GM12878 (cell line): ENCODE measurements around the gene CARM1. TPM values are rescaled to one million over a fixed set of nuclear protein-coding genes. Genes with fewer than 3 reads are reported as not detected.

Experiments
- ATAC-seq: fragments of 200-7000 bp; cut with Tn5 transposase; 3 replicates; pipeline ENCODE4 v1.9.1; 2020; ENCODE audit warnings: mild to moderate bottlenecking, moderate library complexity
- BruUV-seq: library from RNA; stranded (reverse); fragments of 400-500 nt; replicated peaks from 2 replicates; lab custom pipeline; 2021; lab: Mats Ljungman, UMichigan
- CTCF ChIA-PET: fragments of 300-600 bp; sonication (Branson Sonifier 250); formaldehyde crosslinking; extraction: SDS; loops from one replicate; lab custom pipeline; 2021; ENCODE audit warnings: inconsistent platforms; lab: Yijun Ruan, JAX
- POLR2A ChIA-PET: fragments of 350-600 bp; formaldehyde crosslinking; extraction: SDS; loops from one replicate; lab custom pipeline; 2021; ENCODE audit warnings: inconsistent platforms; lab: Charles Lee
- RAD21 ChIA-PET: fragments of 300-600 bp; sonication (Branson Sonifier 250); formaldehyde crosslinking; loops from one replicate; lab custom pipeline; 2023; ENCODE audit warnings: antibody characterized with exemption; ENCODE audit not compliant: unreplicated experiment; lab: Charles Lee
- SMC1A ChIA-PET: fragments of 300-600 bp; sonication (Branson Sonifier 250); formaldehyde crosslinking; loops from one replicate; lab custom pipeline; 2023; ENCODE audit not compliant: unreplicated experiment, uncharacterized antibody; lab: Charles Lee
- DNase-seq: peaks from one replicate; pipeline ENCODE4 v3.0.0-alpha.2; 2011; ENCODE audit warnings: low read depth, low spot score
- FAIRE-seq: peaks from 3 replicates; lab custom pipeline; 2011; peaks lifted over from hg19 to GRCh38; lab: Jason Lieb, UNC
- H2AFZ ChIP-seq: 2 replicates; pipeline ENCODE4 v1.6.0; 2011; ENCODE audit warnings: low read depth, low read length, control low read depth; ENCODE audit not compliant: control insufficient read depth
- H3K27ac ChIP-seq: 2 replicates; pipeline ENCODE4 v1.5.1; 2011; ENCODE audit warnings: control low read depth; ENCODE audit not compliant: control insufficient read depth, insufficient read depth
- H3K27me3 ChIP-seq, 2 experiments: replicated peaks in 1 of 2; 2 replicates each; pipeline versions ENCODE4 v1.6.0 to v1.6.1; 2011; ENCODE audit warnings: low read length in 1 of 2; ENCODE audit not compliant: control insufficient read depth in 2 of 2, insufficient read depth in 2 of 2
- H3K36me3 ChIP-seq, 2 experiments: 2 replicates each; pipeline ENCODE4 v1.5.1; 2011; ENCODE audit warnings: low read length in 1 of 2; ENCODE audit not compliant: control insufficient read depth in 2 of 2, insufficient read depth in 2 of 2
- H3K4me1 ChIP-seq: 2 replicates; pipeline ENCODE4 v1.6.1; 2011; ENCODE audit warnings: mild to moderate bottlenecking, low read length, moderate library complexity, mixed read lengths; ENCODE audit not compliant: control insufficient read depth, insufficient read depth
- H3K4me2 ChIP-seq: 2 replicates; pipeline ENCODE4 v1.6.0; 2011; ENCODE audit warnings: control low read depth; ENCODE audit not compliant: control insufficient read depth, insufficient read depth
- H3K4me3 ChIP-seq: fragments of 200-600 bp; sonication (generic); 2 replicates; pipeline ENCODE4 v1.5.1; 2016
- H3K79me2 ChIP-seq: 2 replicates; pipeline ENCODE4 v1.6.0; 2011; ENCODE audit warnings: low read length; ENCODE audit not compliant: control insufficient read depth, insufficient read depth
- H3K9ac ChIP-seq: 2 replicates; pipeline ENCODE4 v1.8.0; 2011; ENCODE audit warnings: low read length, control low read depth, mixed read lengths; ENCODE audit not compliant: control insufficient read depth, insufficient read depth
- H3K9me3 ChIP-seq: replicated peaks from 3 replicates; pipeline ENCODE4 v1.5.1; 2011; ENCODE audit warnings: mild to moderate bottlenecking, low read length; ENCODE audit not compliant: control insufficient read depth, insufficient read depth
- H4K20me1 ChIP-seq: 2 replicates; pipeline ENCODE4 v1.6.0; 2011; ENCODE audit not compliant: control insufficient read depth, insufficient read depth
- CEBPB ChIP-seq, 2 experiments: fragments of 150-350 bp in 1 of 2; IDR thresholded peaks; 2 replicates each; pipeline ENCODE4 v1.6.1; 2012 to 2014; ENCODE audit warnings: low read depth in 2 of 2, low read length in 2 of 2, borderline replicate concordance in 1 of 2, inconsistent platforms in 1 of 2
- EED ChIP-seq: sonication (generic); IDR thresholded peaks from 2 replicates; pipeline ENCODE4 v1.6.1; 2016; ENCODE audit warnings: antibody characterized with exemption, low read depth
- EZH2 ChIP-seq: IDR thresholded peaks from 2 replicates; pipeline ENCODE4 v1.6.1; 2012; ENCODE audit warnings: low read depth, mild to moderate bottlenecking, control low read depth, inconsistent platforms, low read length, borderline replicate concordance; ENCODE audit not compliant: control insufficient read depth
- FOXM1 ChIP-seq: IDR thresholded peaks from 2 replicates; pipeline ENCODE4 v1.6.1; 2012; ENCODE audit warnings: low read depth, mild to moderate bottlenecking, inconsistent platforms, low read length, moderate library complexity
- HDAC2 ChIP-seq: fragments of 200-600 bp; sonication (generic); IDR thresholded peaks from 2 replicates; pipeline ENCODE4 v1.6.1; 2017
- HDAC6 ChIP-seq: fragments of 200-600 bp; sonication (generic); IDR thresholded peaks from one replicate; pipeline ENCODE4 v1.8.0; 2017; ENCODE audit warnings: antibody characterized with exemption; ENCODE audit not compliant: unreplicated experiment
- MLLT1 ChIP-seq: fragments of 450-650 bp; IDR thresholded peaks from 2 replicates; pipeline ENCODE4 v1.6.1; 2016; ENCODE audit warnings: mild to moderate bottlenecking
- MXI1 ChIP-seq: fragments of 150-350 bp; IDR thresholded peaks from 2 replicates; pipeline ENCODE4 v1.6.1; 2011; ENCODE audit warnings: low read depth, mild to moderate bottlenecking, inconsistent platforms, low read length, improper control_type of control experiment
- POLR2A ChIP-seq: IDR thresholded peaks from 2 replicates; pipeline ENCODE4 v1.6.1; 2011; ENCODE audit warnings: low read depth, mild to moderate bottlenecking, low read length
- RB1 ChIP-seq: fragments of 450-650 bp; formaldehyde crosslinking; IDR thresholded peaks from 2 replicates; pipeline ENCODE4 v1.6.1; 2017; ENCODE audit warnings: mild to moderate bottlenecking, borderline replicate concordance
- RUNX3 ChIP-seq: IDR thresholded peaks from 2 replicates; pipeline ENCODE4 v1.6.1; 2012; ENCODE audit warnings: low read length, inconsistent platforms
- SRF ChIP-seq, 2 experiments: IDR thresholded peaks; 2 replicates each; pipeline ENCODE4 v1.6.1; 2011; ENCODE audit warnings: low read depth in 2 of 2, low read length in 2 of 2, mild to moderate bottlenecking in 1 of 2, moderate library complexity in 1 of 2
- TCF7 ChIP-seq: IDR thresholded peaks from 2 replicates; pipeline ENCODE4 v1.6.1; 2014; ENCODE audit warnings: antibody characterized with exemption, borderline replicate concordance
- USF2 ChIP-seq: IDR thresholded peaks from 2 replicates; pipeline ENCODE4 v1.6.1; 2011; ENCODE audit warnings: low read depth, low read length, improper control_type of control experiment, borderline replicate concordance
- ZNF622 ChIP-seq: fragments of 450-650 bp; IDR thresholded peaks from 2 replicates; pipeline ENCODE4 v1.6.1; 2017; ENCODE audit warnings: mild to moderate bottlenecking, inconsistent platforms
- WGBS: methylation state at CpG from one replicate; pipeline ENCODE4 v1.1.6; 2016; ENCODE audit warnings: low lambda C conversion rate; ENCODE audit not compliant: insufficient replicate concordance, insufficient coverage; ENCODE audit errors: missing lambda C conversion rate; 5-methylcytosine and 5-hydroxymethylcytosine counted together
- in situ Hi-C: fragments of 300-500 bp; cut with MboI; formaldehyde crosslinking; loops from 9 replicates; pipeline ENCODE4 v1.14.3; 2018; ENCODE audit warnings: mixed read lengths
- intact Hi-C: fragments of 100-400 bp; cut with micrococcal nuclease; formaldehyde crosslinking; loops from one replicate; pipeline ENCODE4 v1.14.2; 2022; ENCODE audit not compliant: unreplicated experiment
- polyA plus RNA-seq, 11 experiments: library from polyadenylated mRNA; depleted of rRNA in 4 of 11; unstranded in 6 of 11; stranded (reverse) in 5 of 11; fragments of >200 nt; fragmentation: Nextera tagmentation in 4 of 11; fragmentation: Illumina TruSeq in 1 of 11; extraction: Ambion mirVana in 4 of 11; extraction: Trizol in 1 of 11; gene quantifications; 1 replicate in 1 of 11; 2 replicates in 10 of 11; pipeline versions ENCODE4 v1.2.1 to v1.2.3, GENCODE V29; 2011 to 2016; ENCODE audit warnings: inconsistent platforms in 2 of 11, missing spikeins in 2 of 11, low read depth in 1 of 11
- total RNA-seq, 4 experiments: library from RNA; depleted of rRNA in 3 of 4; stranded (reverse); fragments of >200 nt in 3 of 4; fragmentation: Illumina TruSeq in 1 of 4; extraction: Trizol in 1 of 4; gene quantifications; 2 replicates each; pipeline versions ENCODE4 v1.2.1 to v1.2.3, GENCODE V29; 2013 to 2021

CARM1 gene
- total and polyA plus RNA-seq, 10 of the 15 experiments (the other 5 are each of a cell fraction or from before 2014, with no cell fraction given), result 0.45 to 116 (median 39.7) TPM

- intact Hi-C loops (no loop called here), in situ Hi-C loops (no loop called here)
- ChIA-PET CTCF (interaction anchor here (0.9 to 2.7 kb wide), 6 partner anchors 10 to 129 kb away, joined by 4 to 15 read pairs (median 6); partner anchors contain the start of genes DNM2 and TMED1), SMC1A (interaction anchor here (0.6 to 1.5 kb wide), 5 partner anchors 8 to 275 kb away, joined by 3 to 7 read pairs (median 3); partner anchors contain the start of genes DNM2 and TMED1), POLR2A (interaction anchor here (0.5 to 0.6 kb wide), 2 partner anchors 45 to 344 kb away, joined by 6 read pairs; partner anchors contain the start of gene KEAP1), RAD21 (interaction anchor here (1.1 kb wide), 1 partner anchor 8 kb away, joined by 3 read pairs; no protein-coding TSS in a partner anchor)
- Histone ChIP-seq H3K27ac (no peak overlapping the region), H3K79me2 (no peaks in the 10 kb centered on the region), H3K9ac (no peak overlapping the region), H3K9me3 (no peaks in the 10 kb centered on the region; the same call in 2 of the 3 replicates), H3K4me3 (no peak overlapping the region), H2AFZ (no peak overlapping the region), H3K36me3 (no peaks in the 10 kb centered on the region), H3K27me3 (no peaks in the 10 kb centered on the region), H3K4me2 (no peak overlapping the region), H4K20me1 (no peaks in the 10 kb centered on the region), H3K4me1 (peaks cover 9% of the 10 kb centered on the region)
- no TSS peak for BruUV-seq
- no peak for DNase-seq
- FAIRE-seq, result no peak
- TF ChIP-seq EZH2 (no peak), USF2 (no peak), HDAC6 (no peak), SRF (IDR thresholded peaks at IDR 0.05; ENCODE audit: low read depth in 2 of 2, low read length in 2 of 2) (no peak), CEBPB (IDR thresholded peaks at IDR 0.05; ENCODE audit: borderline replicate concordance in 1 of 2, low read depth in 2 of 2, low read length in 2 of 2) (no peak), EED (no peak), TCF7 (no peak), MXI1 (no peak), POLR2A (no peak), HDAC2 (no peak), MLLT1 (no peak), RB1 (no peak), RUNX3 (no peak), FOXM1 (no peak), ZNF622 (no peak)
- no peak for ATAC-seq
- WGBS, result 17% methylated on average over 2 of the region's 2 CpGs
Measured at GRCh38 chr19:10846500-10847202, 24.7 kb upstream of the CARM1 start.
